PC-9 (cell line): Measurements from ENCODE around the gene VPS33A. TPM values are rescaled to one million over a fixed set of nuclear protein-coding genes. Genes with fewer than 3 reads are reported as not detected.

Source experiments
- BruUV-seq: library from RNA; stranded (reverse); fragments of 400-500 nt; replicated peaks from 2 replicates; lab custom pipeline; 2021; lab: Mats Ljungman, UMichigan
- CTCF ChIA-PET: fragments of 300-600 bp; sonication (Branson Sonifier 250); formaldehyde crosslinking; loops from one replicate; lab custom pipeline; 2022; ENCODE audit warnings: antibody characterized with exemption; lab: Charles Lee
- POLR2A ChIA-PET: fragments of 300-600 bp; sonication (Branson Sonifier 250); formaldehyde crosslinking; loops from one replicate; lab custom pipeline; 2022; ENCODE audit warnings: antibody characterized with exemption; ENCODE audit not compliant: unreplicated experiment; lab: Charles Lee
- DNase-seq, 2 experiments: peaks; one replicate each; pipeline versions ENCODE4 v3.0.0 to v3.0.0-alpha.2; 2015 to 2022; ENCODE audit warnings: mixed read lengths in 1 of 2
- H2AFZ ChIP-seq: fragments of 200-600 bp; sonication (generic); 2 replicates; pipeline ENCODE4 v1.8.1; 2017; ENCODE audit warnings: antibody characterized with exemption
- H3F3A ChIP-seq: fragments of 200-600 bp; sonication (generic); 2 replicates; pipeline ENCODE4 v1.8.1; 2017; ENCODE audit warnings: antibody characterized with exemption, mild to moderate bottlenecking, low read depth; ENCODE audit not compliant: insufficient read depth
- H3K27ac ChIP-seq: fragments of 200-600 bp; sonication (generic); 2 replicates; pipeline ENCODE4 v1.6.1; 2016; ENCODE audit warnings: mixed run types
- H3K27me3 ChIP-seq: fragments of 200-600 bp; sonication (generic); 2 replicates; pipeline ENCODE4 v1.6.1; 2016; ENCODE audit warnings: low read depth, mixed run types; ENCODE audit not compliant: insufficient read depth
- H3K36me3 ChIP-seq: fragments of 200-600 bp; sonication (generic); 2 replicates; pipeline ENCODE4 v1.6.1; 2016; ENCODE audit warnings: low read depth, mixed run types
- H3K4me1 ChIP-seq: fragments of 200-600 bp; sonication (generic); replicated peaks from 2 replicates; pipeline ENCODE4 v1.6.1; 2016; ENCODE audit warnings: mixed run types; ENCODE audit not compliant: insufficient read depth
- H3K4me2 ChIP-seq: fragments of 200-600 bp; sonication (generic); 2 replicates; pipeline ENCODE4 v1.6.1; 2017; ENCODE audit warnings: mixed run types
- H3K4me3 ChIP-seq: fragments of 200-600 bp; sonication (generic); 2 replicates; pipeline ENCODE4 v1.6.1; 2016; ENCODE audit warnings: mixed run types
- H3K79me2 ChIP-seq: fragments of 200-600 bp; sonication (generic); 2 replicates; pipeline ENCODE4 v1.6.1; 2017; ENCODE audit warnings: low read depth, mixed run types
- H3K9me2 ChIP-seq: fragments of 200-600 bp; sonication (generic); 2 replicates; pipeline ENCODE4 v1.8.1; 2017; ENCODE audit warnings: mild to moderate bottlenecking; ENCODE audit not compliant: insufficient read depth
- H3K9me3 ChIP-seq: fragments of 200-600 bp; sonication (generic); 2 replicates; pipeline ENCODE4 v1.8.1; 2016; ENCODE audit warnings: low read depth; ENCODE audit not compliant: insufficient read depth
- H4K20me1 ChIP-seq: fragments of 200-600 bp; sonication (generic); 2 replicates; pipeline ENCODE4 v1.8.1; 2017; ENCODE audit not compliant: insufficient read depth
- EZH2 ChIP-seq: fragments of 200-600 bp; sonication (generic); IDR thresholded peaks from 2 replicates; pipeline ENCODE4 v1.8.0; 2017; ENCODE audit warnings: antibody characterized with exemption, low read depth
- intact Hi-C: fragments of 100-400 bp; cut with micrococcal nuclease; formaldehyde crosslinking; loops from one replicate; pipeline ENCODE4 v1.10.0; 2022; ENCODE audit not compliant: unreplicated experiment
- total RNA-seq: library from RNA; stranded (reverse); gene quantifications from 2 replicates; pipeline ENCODE4 v1.2.3, GENCODE V29; 2021
- TF ChIP-seq, protein P1 (sequence below): fragments of 200-600 bp; sonication (generic); conservative IDR thresholded peaks from 2 replicates; pipeline ENCODE4 v1.6.1; 2017; ENCODE audit warnings: mixed run types, antibody characterized with exemption, mild to moderate bottlenecking, moderate library complexity

Gene VPS33A
- total RNA-seq, 1 experiment from 2014 or later: 18.1 TPM

DNA sequence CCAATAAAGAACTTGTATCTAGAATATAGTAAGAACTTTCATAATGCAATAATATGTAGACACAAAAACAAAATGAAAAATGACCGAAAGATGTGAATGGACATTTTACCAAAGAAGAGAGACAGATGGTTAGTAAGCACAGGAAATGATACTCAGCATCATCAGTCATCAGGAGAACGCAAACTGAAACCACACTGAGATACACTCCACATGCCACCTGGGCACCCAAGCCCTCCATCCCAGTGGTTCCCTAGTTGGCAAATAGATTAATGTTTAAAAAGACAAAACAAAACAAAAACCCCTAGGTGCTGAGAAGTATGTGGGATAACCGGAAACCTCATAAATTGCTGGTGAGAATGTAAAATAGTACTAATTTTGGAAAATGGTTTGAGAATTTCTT, 26.8 kb upstream of the VPS33A start:
- ChIA-PET POLR2A (no interaction called here), CTCF (no interaction called here)

DNA sequence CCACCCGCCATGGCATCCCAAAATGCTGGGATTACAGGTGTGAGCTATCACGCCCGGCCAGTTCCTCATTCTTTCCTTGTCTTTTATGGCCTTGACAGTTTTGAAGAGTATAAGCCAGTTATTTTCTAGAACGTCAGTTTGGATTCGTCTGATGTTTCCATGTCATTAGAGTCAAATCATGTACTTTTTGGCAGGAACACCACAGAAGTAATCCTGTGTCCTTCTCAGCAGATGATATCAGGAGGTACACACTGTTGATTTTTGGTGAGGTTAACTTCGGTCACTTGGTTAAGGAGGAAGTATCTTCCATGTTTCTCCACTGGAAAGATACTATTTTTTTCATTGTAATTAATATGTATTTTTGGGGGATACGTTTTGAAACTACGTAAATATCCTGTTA, 25.1 kb upstream of the VPS33A start:
- BruUV-seq: TSS peak; percentile 8
- Histone ChIP-seq H3K27ac (no peak overlapping the region), H3K4me3 (no peak overlapping the region), H2AFZ (no peak overlapping the region), H4K20me1 (no peaks in the 10 kb centered on the region), H3K27me3 (no peaks in the 10 kb centered on the region), H3K4me1 (no peaks in the 10 kb centered on the region), H3K9me2 (no peaks in the 10 kb centered on the region), H3F3A (peaks cover 6% of the 10 kb centered on the region; the same call in 1 of the 2 replicates), H3K79me2 (no peaks in the 10 kb centered on the region), H3K9me3 (no peaks in the 10 kb centered on the region), H3K4me2 (no peak overlapping the region), H3K36me3 (no peaks in the 10 kb centered on the region; the same call in 1 of the 2 replicates)
- intact Hi-C loops: no loop called here
- TF ChIP-seq EZH2: no peak
- TF ChIP-seq, protein P1, sequence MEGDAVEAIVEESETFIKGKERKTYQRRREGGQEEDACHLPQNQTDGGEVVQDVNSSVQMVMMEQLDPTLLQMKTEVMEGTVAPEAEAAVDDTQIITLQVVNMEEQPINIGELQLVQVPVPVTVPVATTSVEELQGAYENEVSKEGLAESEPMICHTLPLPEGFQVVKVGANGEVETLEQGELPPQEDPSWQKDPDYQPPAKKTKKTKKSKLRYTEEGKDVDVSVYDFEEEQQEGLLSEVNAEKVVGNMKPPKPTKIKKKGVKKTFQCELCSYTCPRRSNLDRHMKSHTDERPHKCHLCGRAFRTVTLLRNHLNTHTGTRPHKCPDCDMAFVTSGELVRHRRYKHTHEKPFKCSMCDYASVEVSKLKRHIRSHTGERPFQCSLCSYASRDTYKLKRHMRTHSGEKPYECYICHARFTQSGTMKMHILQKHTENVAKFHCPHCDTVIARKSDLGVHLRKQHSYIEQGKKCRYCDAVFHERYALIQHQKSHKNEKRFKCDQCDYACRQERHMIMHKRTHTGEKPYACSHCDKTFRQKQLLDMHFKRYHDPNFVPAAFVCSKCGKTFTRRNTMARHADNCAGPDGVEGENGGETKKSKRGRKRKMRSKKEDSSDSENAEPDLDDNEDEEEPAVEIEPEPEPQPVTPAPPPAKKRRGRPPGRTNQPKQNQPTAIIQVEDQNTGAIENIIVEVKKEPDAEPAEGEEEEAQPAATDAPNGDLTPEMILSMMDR: no peak
- ChIA-PET CTCF (no interaction called here), POLR2A (no interaction called here)
- no peak for DNase-seq

More for the DNA sequence above, 26.8 kb upstream of the VPS33A start:
- no peaks in the 10 kb centered on the region for H3K79me2 ChIP-seq
- no peak overlapping the region for H3K27ac ChIP-seq
- DNase-seq: no peak
- no TSS peak for BruUV-seq
- no peak overlapping the region for H3K4me2 ChIP-seq
- H3K27me3 ChIP-seq: no peaks in the 10 kb centered on the region
- TF ChIP-seq, protein P1: no peak
- no peak for TF ChIP-seq EZH2
- peaks cover 6% of the 10 kb centered on the region; the same call in 1 of the 2 replicates for H3F3A ChIP-seq
- no peaks in the 10 kb centered on the region for H3K9me2 ChIP-seq
- H3K9me3 ChIP-seq: no peaks in the 10 kb centered on the region
- H4K20me1 ChIP-seq: no peaks in the 10 kb centered on the region
- H3K4me3 ChIP-seq: no peak overlapping the region
- H2AFZ ChIP-seq: no peak overlapping the region
- no peaks in the 10 kb centered on the region for H3K4me1 ChIP-seq
- intact Hi-C loops: no loop called here
- H3K36me3 ChIP-seq: no peaks in the 10 kb centered on the region; the same call in 1 of the 2 replicates

DNA sequence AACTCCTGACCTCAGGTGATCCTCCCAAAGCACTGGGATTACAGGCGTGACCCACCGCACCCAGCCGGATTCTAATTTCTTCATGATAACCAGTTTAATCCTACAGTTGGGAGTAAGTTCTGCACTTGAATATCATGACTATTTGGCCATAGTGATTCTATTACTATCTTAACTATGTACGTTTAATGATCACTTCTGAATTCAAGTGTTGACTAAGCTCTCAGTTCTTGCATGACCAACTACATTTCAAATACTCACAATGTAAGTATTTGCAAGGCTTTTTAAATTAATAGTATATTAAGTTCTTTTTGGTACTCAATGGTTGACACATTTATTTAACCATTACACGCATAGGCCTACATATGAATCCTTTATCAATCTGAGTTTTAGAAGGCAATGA, 17.4 kb upstream of the VPS33A start:
- TF ChIP-seq, protein P1: no peak
- no peak for TF ChIP-seq EZH2
- Histone ChIP-seq H3K79me2 (no peaks in the 10 kb centered on the region), H2AFZ (no peak overlapping the region), H3K4me1 (no peaks in the 10 kb centered on the region), H3F3A (no peaks in the 10 kb centered on the region), H3K27me3 (no peaks in the 10 kb centered on the region), H3K4me2 (no peak overlapping the region), H3K9me3 (no peaks in the 10 kb centered on the region), H3K27ac (no peak overlapping the region), H3K36me3 (no peaks in the 10 kb centered on the region), H3K4me3 (no peak overlapping the region), H4K20me1 (no peaks in the 10 kb centered on the region), H3K9me2 (no peaks in the 10 kb centered on the region)
- no peak for DNase-seq
- no TSS peak for BruUV-seq
- intact Hi-C loops: no loop called here
- POLR2A ChIA-PET: no interaction called here
- CTCF ChIA-PET: no interaction called here
